ENCODE data around the gene RWDD2A. TPM values are rescaled to one million over a fixed set of nuclear protein-coding genes. Genes with fewer than 3 reads are reported as not detected.
"Not testable (repeated sequence)": the region's sequence is repeated elsewhere in the genome, so short reads cannot be mapped to it uniquely, and the experiment has no call there.

Gene RWDD2A
- polyA plus RNA-seq, 1 experiment, result 8.3 TPM

- peak; percentile 47 for DNase-seq (ENCODE audit: low read depth, low spot score)
- Histone ChIP-seq H3K9me3 (ENCODE audit: control insufficient read depth, insufficient read depth, low read length) (no peaks in the 10 kb centered on the region), H3K4me3 (ENCODE audit: low read depth, low read length) (no peak overlapping the region), H3K27me3 (ENCODE audit: control insufficient read depth, insufficient read depth, low read length) (no peaks in the 10 kb centered on the region), H3K27ac (ENCODE audit: low read depth, low read length) (peak overlapping the region; percentile 25)
- ChIA-PET CTCF (interaction anchor here (0.7 to 2.1 kb wide), 4 partner anchors 32 to 328 kb away, joined by 3 to 25 read pairs (median 4); partner anchors contain the start of genes DOP1A and UBE3D), POLR2A (interaction anchor here (1.2 kb wide), 1 partner anchor 116 kb away, joined by 4 read pairs; the partner anchor contains the start of gene DOP1A)
- no peak for TF ChIP-seq CTCF (IDR thresholded peaks at IDR 0.05; ENCODE audit: low read depth, low read length)
Observed at GRCh38 chr6:83183082-83183828, 9.9 kb upstream of the RWDD2A start.

DNA sequence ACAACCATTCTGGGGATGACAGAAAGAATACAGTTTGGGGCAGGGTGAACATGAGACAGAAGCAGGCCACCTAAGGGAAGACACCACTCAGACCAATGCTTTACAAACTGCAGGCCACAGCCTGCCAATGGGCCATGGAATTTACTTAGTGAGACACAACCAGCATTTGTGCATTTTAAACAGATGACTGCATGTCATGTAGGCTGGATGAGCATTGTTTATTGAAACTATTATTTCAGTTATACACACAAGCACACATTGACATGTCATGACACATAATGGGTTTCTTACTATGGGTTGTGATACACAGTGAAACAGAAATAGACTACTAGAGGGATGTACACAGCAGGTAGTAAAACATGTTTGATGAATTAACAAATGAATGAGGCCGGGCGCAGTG, 8.1 kb upstream of the RWDD2A start:
- POLR2A ChIA-PET, result no interaction called here
- CTCF ChIA-PET, result interaction anchor here (0.5 to 2.3 kb wide), 3 partner anchors 13 to 119 kb away, joined by 3 to 29 read pairs (median 3); partner anchors contain the start of genes DOP1A and UBE3D

DNA sequence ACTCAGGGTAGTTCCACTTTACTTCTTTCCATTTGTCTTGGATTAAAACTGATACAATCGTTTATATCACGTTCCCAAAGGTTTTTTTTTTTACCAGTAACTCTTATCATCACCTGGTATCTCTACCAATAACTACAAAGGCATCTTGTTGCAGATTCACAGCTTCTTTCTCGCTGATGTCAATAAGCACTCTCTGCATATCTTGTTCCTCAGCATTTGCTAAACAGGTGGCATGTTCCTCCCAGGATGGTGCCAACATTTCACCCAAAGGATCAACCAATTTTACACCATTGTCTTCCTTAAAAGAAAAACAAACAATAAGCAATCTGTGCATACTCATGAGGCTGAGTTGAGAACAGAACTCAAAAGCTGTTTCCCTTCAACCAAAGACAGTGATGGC, 4.7 kb upstream of the RWDD2A start:
- POLR2A ChIA-PET, result no interaction called here

More for the DNA sequence above, 8.1 kb upstream of the RWDD2A start:
- H3K9me3 ChIP-seq (ENCODE audit: control insufficient read depth, insufficient read depth, low read length), result no peaks in the 10 kb centered on the region
- H3K27ac ChIP-seq (ENCODE audit: low read depth, low read length), result no peak overlapping the region
- no peak overlapping the region for H3K4me3 ChIP-seq (ENCODE audit: low read depth, low read length)
- no peak for DNase-seq (ENCODE audit: low read depth, low spot score)
- no peaks in the 10 kb centered on the region for H3K27me3 ChIP-seq (ENCODE audit: control insufficient read depth, insufficient read depth, low read length)
- no peak for TF ChIP-seq CTCF (IDR thresholded peaks at IDR 0.05; ENCODE audit: low read depth, low read length)

DNA sequence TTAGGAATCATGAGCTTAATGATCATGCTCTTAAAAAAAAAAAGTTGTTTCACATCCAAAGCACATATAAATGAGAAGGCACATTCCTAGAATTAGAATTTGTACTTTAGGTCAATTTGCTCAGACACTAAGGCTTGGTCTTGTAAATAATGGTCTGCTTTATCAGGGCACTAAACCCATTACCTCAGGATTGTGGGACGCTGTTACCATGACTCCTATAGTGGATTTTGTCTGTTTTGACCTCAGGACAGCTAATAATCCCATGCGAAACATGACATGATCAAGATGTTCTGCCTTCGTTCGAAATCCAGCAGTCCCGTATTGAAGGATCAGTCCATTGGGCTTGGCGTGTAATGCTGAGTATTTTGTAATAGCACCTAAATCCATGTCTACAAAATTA, 2.5 kb upstream of the RWDD2A start:
- no peak for DNase-seq (ENCODE audit: low read depth, low spot score)
- no peak for TF ChIP-seq CTCF (IDR thresholded peaks at IDR 0.05; ENCODE audit: low read depth, low read length)
- ChIA-PET POLR2A (no interaction called here), CTCF (interaction anchor here (0.8 to 4.9 kb wide), 6 partner anchors 24 to 920 kb away, joined by 3 to 62 read pairs (median 6); partner anchors contain the start of genes DOP1A, PRSS35 and UBE3D)
- Histone ChIP-seq H3K9me3 (ENCODE audit: control insufficient read depth, insufficient read depth, low read length) (no peaks in the 10 kb centered on the region; the same call in 1 of the 2 replicates), H3K27ac (ENCODE audit: low read depth, low read length) (no peak overlapping the region), H3K27me3 (ENCODE audit: control insufficient read depth, insufficient read depth, low read length) (no peaks in the 10 kb centered on the region), H3K4me3 (ENCODE audit: low read depth, low read length) (no peak overlapping the region; the same call in 1 of the 2 replicates)

More for the DNA sequence above, 4.7 kb upstream of the RWDD2A start:
- no peak for DNase-seq (ENCODE audit: low read depth, low spot score)
- Histone ChIP-seq H3K4me3 (ENCODE audit: low read depth, low read length) (no peak overlapping the region), H3K27me3 (ENCODE audit: control insufficient read depth, insufficient read depth, low read length) (no peaks in the 10 kb centered on the region), H3K27ac (ENCODE audit: low read depth, low read length) (no peak overlapping the region), H3K9me3 (ENCODE audit: control insufficient read depth, insufficient read depth, low read length) (no peaks in the 10 kb centered on the region; the same call in 1 of the 2 replicates)
- CTCF ChIA-PET, result interaction anchor here (0.6 to 4.9 kb wide), 5 partner anchors 26 to 323 kb away, joined by 3 to 62 read pairs (median 3); partner anchors contain the start of genes DOP1A, PRSS35 and UBE3D
- no peak for TF ChIP-seq CTCF (IDR thresholded peaks at IDR 0.05; ENCODE audit: low read depth, low read length)

- peak overlapping the region; percentile 94 for H3K4me3 ChIP-seq (ENCODE audit: low read depth, low read length)
- H3K27me3 ChIP-seq (ENCODE audit: control insufficient read depth, insufficient read depth, low read length); DNase-seq (ENCODE audit: low read depth, low spot score); POLR2A ChIA-PET; H3K9me3 ChIP-seq (ENCODE audit: control insufficient read depth, insufficient read depth, low read length); H3K27ac ChIP-seq (ENCODE audit: low read depth, low read length): not testable (repeated sequence)
- CTCF ChIA-PET, result interaction anchor here (4.9 kb wide), 1 partner anchor 126 kb away, joined by 62 read pairs; the partner anchor contains the start of genes DOP1A and UBE3D
Observed at GRCh38 chr6:83191974-83192373, 1.2 kb upstream of the RWDD2A start.

Measured in AG04450 (cell line).